ENCODE data around the gene OSBPL10.

Gene OSBPL10

DNA sequence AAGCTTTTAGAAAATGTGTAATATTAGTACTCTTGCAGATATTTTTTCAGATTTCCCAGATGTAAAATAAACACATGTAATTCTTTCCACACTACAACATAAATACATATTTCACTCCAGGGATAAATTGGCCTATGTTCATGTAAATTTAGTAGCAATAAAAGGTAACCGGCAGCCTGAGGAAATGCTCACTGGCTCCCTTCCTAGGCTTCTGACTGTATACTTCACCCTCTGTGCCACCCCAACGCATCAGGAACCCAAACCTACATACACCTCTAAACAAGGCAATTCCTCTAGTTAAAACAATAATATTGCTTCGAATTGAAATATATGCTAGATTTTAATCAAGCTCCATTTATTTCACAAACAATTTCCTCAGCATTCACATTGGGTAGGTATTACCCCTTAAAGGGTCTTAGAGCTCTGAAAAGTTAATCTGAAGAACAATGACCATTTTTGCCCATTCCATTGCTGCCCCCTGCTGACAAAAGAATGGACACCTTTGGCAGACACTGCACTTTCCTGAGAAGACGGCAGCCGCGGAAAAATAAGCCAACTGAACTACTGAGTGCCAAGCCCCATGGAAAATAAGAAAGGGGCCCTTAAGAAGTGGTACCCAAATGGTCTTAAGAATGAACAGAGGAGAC lies 212.5 kb downstream of the OSBPL10 start:
- Histone ChIP-seq H2AK5ac (ENCODE audit: low read length, severe bottlenecking) (no peak overlapping the region), H2BK120ac (ENCODE audit: low read depth, low read length) (no peak overlapping the region), H3K9me3 (ENCODE audit: control insufficient read depth, low read length) (no peaks in the 10 kb centered on the region), H3K4me2 (ENCODE audit: low read length, poor library complexity, severe bottlenecking) (no peak overlapping the region), H3K27me3 (ENCODE audit: control insufficient read depth in 1 of 2, insufficient read depth in 1 of 2, low read length in 2 of 2) (no peaks in the 10 kb centered on the region), H3K36me3 (ENCODE audit: control insufficient read depth in 1 of 2, insufficient read depth in 2 of 2, low read depth in 1 of 2, low read length in 2 of 2) (no peaks in the 10 kb centered on the region), H2BK15ac (ENCODE audit: low read depth, poor library complexity, severe bottlenecking) (no peak overlapping the region), H3K4me3 (ENCODE audit: insufficient read depth in 1 of 2, low read depth in 1 of 2, low read length in 2 of 2) (no peak overlapping the region), H3K18ac (ENCODE audit: low read depth in 1 of 2, low read length in 2 of 2) (no peak overlapping the region), H2BK12ac (ENCODE audit: low read length in 2 of 2) (no peak overlapping the region), H2AFZ (ENCODE audit: low read depth, low read length) (no peak overlapping the region), H4K8ac (ENCODE audit: low read length) (no peak overlapping the region), H2BK5ac (ENCODE audit: low read depth, low read length, poor library complexity, severe bottlenecking) (no peak overlapping the region), H4K91ac (ENCODE audit: low read length) (no peak overlapping the region), H3K79me1 (replicated peaks; ENCODE audit: low read length, poor library complexity, severe bottlenecking) (peaks cover 19% of the 10 kb centered on the region), H3K23ac (ENCODE audit: low read length in 2 of 2) (no peak overlapping the region), H3K27ac (ENCODE audit: low read length, poor library complexity, severe bottlenecking) (no peak overlapping the region), H3K9ac (ENCODE audit: low read length) (no peak overlapping the region), H3K14ac (ENCODE audit: low read length in 2 of 2) (no peak overlapping the region), H3K4me1 (ENCODE audit: control insufficient read depth, insufficient read depth, low read depth, low read length) (peaks cover 2% of the 10 kb centered on the region), H3K4ac (ENCODE audit: low read depth in 1 of 2, low read length in 2 of 2) (no peak overlapping the region)
- peak; percentile 49 for DNase-seq
- 66% methylated on average over 5 of the region's 6 CpGs for whole genome bisulfite sequencing

DNA sequence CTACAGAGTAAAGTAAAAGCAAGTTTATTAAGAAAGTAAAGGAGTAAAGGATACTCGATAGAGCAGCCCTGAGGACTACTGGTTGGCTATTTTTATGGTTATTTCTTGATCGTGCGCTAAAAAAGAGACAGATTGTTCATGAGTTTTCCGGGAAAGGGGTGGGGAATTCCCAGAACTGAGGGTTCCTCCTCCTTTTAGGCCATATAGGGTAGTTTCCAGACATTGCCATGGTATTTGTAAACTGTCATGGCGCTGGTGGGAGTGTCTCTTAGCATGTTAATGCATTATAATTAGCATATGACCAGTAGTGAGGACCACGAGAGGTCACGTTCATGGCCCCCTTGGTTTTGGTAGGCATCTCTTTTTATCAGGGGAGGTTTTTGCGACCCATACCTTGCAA lies 213.1 kb downstream of the OSBPL10 start:
- Histone ChIP-seq H3K79me1 (replicated peaks; ENCODE audit: low read length, poor library complexity, severe bottlenecking) (peaks cover 19% of the 10 kb centered on the region), H3K14ac (ENCODE audit: low read length in 2 of 2) (no peak overlapping the region), H3K18ac (ENCODE audit: low read depth in 1 of 2, low read length in 2 of 2) (no peak overlapping the region), H3K9ac (ENCODE audit: low read length) (no peak overlapping the region), H3K27ac (ENCODE audit: low read length, poor library complexity, severe bottlenecking) (no peak overlapping the region), H3K4me2 (ENCODE audit: low read length, poor library complexity, severe bottlenecking) (no peak overlapping the region), H4K91ac (ENCODE audit: low read length) (no peak overlapping the region), H2BK120ac (ENCODE audit: low read depth, low read length) (no peak overlapping the region), H3K36me3 (ENCODE audit: control insufficient read depth in 1 of 2, insufficient read depth in 2 of 2, low read depth in 1 of 2, low read length in 2 of 2) (no peaks in the 10 kb centered on the region), H4K8ac (ENCODE audit: low read length) (no peak overlapping the region), H3K23ac (ENCODE audit: low read length in 2 of 2) (no peak overlapping the region), H2AFZ (ENCODE audit: low read depth, low read length) (no peak overlapping the region), H3K9me3 (ENCODE audit: control insufficient read depth, low read length) (no peaks in the 10 kb centered on the region), H2BK15ac (ENCODE audit: low read depth, poor library complexity, severe bottlenecking) (no peak overlapping the region), H2BK12ac (ENCODE audit: low read length in 2 of 2) (no peak overlapping the region), H3K27me3 (ENCODE audit: control insufficient read depth in 1 of 2, insufficient read depth in 1 of 2, low read length in 2 of 2) (no peaks in the 10 kb centered on the region), H3K4ac (ENCODE audit: low read depth in 1 of 2, low read length in 2 of 2) (no peak overlapping the region), H3K4me1 (ENCODE audit: control insufficient read depth, insufficient read depth, low read depth, low read length) (peaks cover 2% of the 10 kb centered on the region), H3K4me3 (ENCODE audit: insufficient read depth in 1 of 2, low read depth in 1 of 2, low read length in 2 of 2) (no peak overlapping the region), H2BK5ac (ENCODE audit: low read depth, low read length, poor library complexity, severe bottlenecking) (no peak overlapping the region), H2AK5ac (ENCODE audit: low read length, severe bottlenecking) (no peak overlapping the region)
- DNase-seq, result no peak
- WGBS, result 98% methylated on average over 8 of the region's 8 CpGs

DNA sequence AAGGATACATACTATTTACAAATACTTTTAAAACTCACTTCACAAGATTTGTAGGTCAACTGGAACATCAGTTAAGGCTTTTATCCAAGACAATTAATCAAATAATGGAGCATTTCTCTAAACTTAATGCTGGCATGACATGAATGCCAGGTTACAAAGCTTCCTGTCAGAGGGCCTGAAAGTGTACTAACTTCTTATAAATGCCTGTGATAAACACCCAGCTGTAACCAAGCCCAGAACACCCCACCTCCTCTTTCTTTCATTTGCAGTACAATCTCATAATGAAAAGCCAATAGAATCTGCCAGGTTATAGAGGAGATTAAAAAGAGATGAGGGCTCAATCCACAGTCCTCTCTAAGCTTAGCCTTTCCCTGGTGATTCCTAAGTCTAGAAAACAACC lies 214.4 kb downstream of the OSBPL10 start:
- Histone ChIP-seq H3K79me1 (replicated peaks; ENCODE audit: low read length, poor library complexity, severe bottlenecking) (peaks cover 22% of the 10 kb centered on the region), H3K14ac (ENCODE audit: low read length in 2 of 2) (no peak overlapping the region), H3K36me3 (ENCODE audit: control insufficient read depth in 1 of 2, insufficient read depth in 2 of 2, low read depth in 1 of 2, low read length in 2 of 2) (no peaks in the 10 kb centered on the region), H3K27me3 (ENCODE audit: control insufficient read depth in 1 of 2, insufficient read depth in 1 of 2, low read length in 2 of 2) (no peaks in the 10 kb centered on the region), H2AFZ (ENCODE audit: low read depth, low read length) (no peak overlapping the region), H4K8ac (ENCODE audit: low read length) (no peak overlapping the region), H3K4me2 (ENCODE audit: low read length, poor library complexity, severe bottlenecking) (no peak overlapping the region), H2BK120ac (ENCODE audit: low read depth, low read length) (no peak overlapping the region), H3K23ac (ENCODE audit: low read length in 2 of 2) (no peak overlapping the region), H2AK5ac (ENCODE audit: low read length, severe bottlenecking) (no peak overlapping the region), H3K9me3 (ENCODE audit: control insufficient read depth, low read length) (no peaks in the 10 kb centered on the region), H3K18ac (ENCODE audit: low read depth in 1 of 2, low read length in 2 of 2) (no peak overlapping the region), H3K4ac (ENCODE audit: low read depth in 1 of 2, low read length in 2 of 2) (no peak overlapping the region), H3K4me1 (ENCODE audit: control insufficient read depth, insufficient read depth, low read depth, low read length) (peaks cover 7% of the 10 kb centered on the region), H3K27ac (ENCODE audit: low read length, poor library complexity, severe bottlenecking) (no peak overlapping the region), H3K4me3 (ENCODE audit: insufficient read depth in 1 of 2, low read depth in 1 of 2, low read length in 2 of 2) (no peak overlapping the region), H4K91ac (ENCODE audit: low read length) (no peak overlapping the region), H2BK5ac (ENCODE audit: low read depth, low read length, poor library complexity, severe bottlenecking) (no peak overlapping the region), H2BK15ac (ENCODE audit: low read depth, poor library complexity, severe bottlenecking) (no peak overlapping the region), H3K9ac (ENCODE audit: low read length) (no peak overlapping the region), H2BK12ac (ENCODE audit: low read length in 2 of 2) (no peak overlapping the region)
- DNase-seq, result no peak

DNA sequence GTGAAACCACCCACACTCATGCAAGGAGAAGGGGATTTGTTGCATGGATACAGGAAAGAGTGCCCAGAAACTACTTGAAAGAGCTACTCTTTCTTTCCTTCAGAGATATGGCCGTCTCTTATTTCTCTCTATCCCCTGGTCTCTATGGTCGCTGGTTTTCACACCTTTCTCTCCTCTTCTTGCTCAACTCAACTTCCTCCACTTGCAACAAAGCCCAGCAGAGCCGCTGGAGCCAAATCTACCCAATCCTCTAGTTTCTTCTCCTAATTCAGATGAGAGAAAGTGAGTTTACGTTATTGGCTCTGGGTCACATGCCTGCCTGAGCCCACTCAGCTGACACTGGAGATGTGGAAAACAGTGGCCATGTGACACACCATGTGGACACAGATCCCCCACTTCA lies 215.2 kb downstream of the OSBPL10 start:
- H3K18ac ChIP-seq (ENCODE audit: low read depth in 1 of 2, low read length in 2 of 2), result no peak overlapping the region
- H4K91ac ChIP-seq (ENCODE audit: low read length), result no peak overlapping the region
- no peak overlapping the region for H2BK5ac ChIP-seq (ENCODE audit: low read depth, low read length, poor library complexity, severe bottlenecking)
- H3K9me3 ChIP-seq (ENCODE audit: control insufficient read depth, low read length), result no peaks in the 10 kb centered on the region
- no peak for DNase-seq
- H3K4me3 ChIP-seq (ENCODE audit: insufficient read depth in 1 of 2, low read depth in 1 of 2, low read length in 2 of 2), result no peak overlapping the region
- no peak overlapping the region for H3K14ac ChIP-seq (ENCODE audit: low read length in 2 of 2)
- H3K27me3 ChIP-seq (ENCODE audit: control insufficient read depth in 1 of 2, insufficient read depth in 1 of 2, low read length in 2 of 2), result no peaks in the 10 kb centered on the region
- H3K27ac ChIP-seq (ENCODE audit: low read length, poor library complexity, severe bottlenecking), result no peak overlapping the region
- H3K36me3 ChIP-seq (ENCODE audit: control insufficient read depth in 1 of 2, insufficient read depth in 2 of 2, low read depth in 1 of 2, low read length in 2 of 2), result no peaks in the 10 kb centered on the region
- H2AFZ ChIP-seq (ENCODE audit: low read depth, low read length), result no peak overlapping the region
- no peak overlapping the region for H2BK15ac ChIP-seq (ENCODE audit: low read depth, poor library complexity, severe bottlenecking)
- 96% methylated on average over 3 of the region's 4 CpGs for WGBS
- no peak overlapping the region for H2BK120ac ChIP-seq (ENCODE audit: low read depth, low read length)
- H3K4me2 ChIP-seq (ENCODE audit: low read length, poor library complexity, severe bottlenecking), result no peak overlapping the region
- H4K8ac ChIP-seq (ENCODE audit: low read length), result no peak overlapping the region
- no peak overlapping the region for H2BK12ac ChIP-seq (ENCODE audit: low read length in 2 of 2)
- no peak overlapping the region for H3K4ac ChIP-seq (ENCODE audit: low read depth in 1 of 2, low read length in 2 of 2)
- no peak overlapping the region for H3K23ac ChIP-seq (ENCODE audit: low read length in 2 of 2)
- H3K4me1 ChIP-seq (ENCODE audit: control insufficient read depth, insufficient read depth, low read depth, low read length), result peaks cover 7% of the 10 kb centered on the region
- no peak overlapping the region for H2AK5ac ChIP-seq (ENCODE audit: low read length, severe bottlenecking)
- H3K9ac ChIP-seq (ENCODE audit: low read length), result no peak overlapping the region
- peaks cover 22% of the 10 kb centered on the region for H3K79me1 ChIP-seq (replicated peaks; ENCODE audit: low read length, poor library complexity, severe bottlenecking)
